Rectal smooth muscle tissue (tissue), 1 donor: ENCODE measurements around the gene MAN2C1.

Source experiments
- H3K27ac ChIP-seq: one replicate; pipeline ENCODE4 v1.7.0; 2013; ENCODE audit warnings: low read depth, low read length, inconsistent platforms
- H3K27me3 ChIP-seq: one replicate; pipeline ENCODE4 v1.7.0; 2013; ENCODE audit warnings: low read length; ENCODE audit not compliant: control insufficient read depth, insufficient read depth
- H3K36me3 ChIP-seq: one replicate; pipeline ENCODE4 v1.7.0; 2013; ENCODE audit warnings: low read length; ENCODE audit not compliant: control insufficient read depth, insufficient read depth
- H3K4me1 ChIP-seq: one replicate; pipeline ENCODE4 v1.7.0; 2013; ENCODE audit warnings: low read length; ENCODE audit not compliant: control insufficient read depth, insufficient read depth
- H3K4me3 ChIP-seq: one replicate; pipeline ENCODE4 v1.7.0; 2013; ENCODE audit warnings: low read length
- H3K9ac ChIP-seq: one replicate; pipeline ENCODE4 v1.7.0; 2013; ENCODE audit warnings: low read length

The MAN2C1 gene

GRCh38 chr15:75307778-75308390, 60.5 kb downstream of the MAN2C1 start:
- Histone ChIP-seq H3K27me3 (no peaks in the 10 kb centered on the region), H3K9ac (no peak overlapping the region), H3K36me3 (no peaks in the 10 kb centered on the region), H3K4me1 (no peaks in the 10 kb centered on the region), H3K4me3 (no peak overlapping the region), H3K27ac (no peak overlapping the region)

GRCh38 chr15:75306188-75306587, 62.2 kb downstream of the MAN2C1 start:
- H3K27ac ChIP-seq = no peak overlapping the region
- H3K27me3 ChIP-seq = no peaks in the 10 kb centered on the region

More at GRCh38 chr15:75306188-75306587, 62.2 kb downstream of the MAN2C1 start:
- no peaks in the 10 kb centered on the region for H3K36me3 ChIP-seq
- H3K4me1 ChIP-seq = no peaks in the 10 kb centered on the region
- no peak overlapping the region for H3K4me3 ChIP-seq
- H3K9ac ChIP-seq = no peak overlapping the region
